NB4 (cell line): Measurements from ENCODE around the gene PRUNE2.
A peak's percentile ranks its signal among the peaks of the same experiment; 100 is the strongest.

Experiments used
- DNase-seq: peaks from one replicate; pipeline ENCODE4 v3.0.0; 2010; ENCODE audit warnings: low read depth
- H3K4me3 ChIP-seq: one replicate; pipeline ENCODE4 v1.5.1; 2011; ENCODE audit warnings: mild to moderate bottlenecking, low read depth, low read length, moderate library complexity
- MYC ChIP-seq: IDR thresholded peaks from 2 replicates; pipeline ENCODE4 v1.6.1; 2011; ENCODE audit warnings: low read depth, low read length
- POLR2A ChIP-seq: IDR thresholded peaks from 2 replicates; pipeline ENCODE4 v1.6.1; 2011; ENCODE audit warnings: mild to moderate bottlenecking; ENCODE audit not compliant: insufficient read length; ENCODE audit errors: extremely low read depth
- TF ChIP-seq, protein P1 (sequence below): IDR thresholded peaks from one replicate; pipeline ENCODE4 v1.5.1; 2012; ENCODE audit warnings: low read depth, low read length
- TF ChIP-seq, protein P2 (sequence below): IDR thresholded peaks from 2 replicates; pipeline ENCODE4 v1.6.1; 2011; ENCODE audit warnings: low read depth, low read length

Gene PRUNE2

DNA sequence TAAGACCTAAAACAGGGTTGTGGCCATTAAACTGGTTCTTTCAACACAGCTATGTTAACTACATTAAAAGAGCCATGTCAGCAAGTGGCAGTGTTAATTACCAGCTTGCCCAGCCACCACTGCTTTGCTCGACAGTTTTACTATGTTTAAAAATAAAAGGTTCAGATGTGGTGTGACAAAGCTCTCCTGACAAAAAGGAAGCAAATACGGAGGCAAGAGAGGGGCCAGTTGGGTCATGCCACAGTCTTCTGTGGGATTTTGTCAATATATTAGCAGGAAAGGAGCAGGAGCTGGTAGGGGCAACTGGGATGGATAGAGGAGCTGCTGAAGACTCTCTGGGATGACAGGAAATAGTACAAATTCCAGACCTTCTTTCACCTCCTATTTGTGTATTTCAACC is 255.2 kb downstream of the PRUNE2 start:
- H3K4me3 ChIP-seq, result peak overlapping the region; percentile 60
- DNase-seq, result peak; percentile 70
- no peak for TF ChIP-seq POLR2A
- TF ChIP-seq, protein P1, sequence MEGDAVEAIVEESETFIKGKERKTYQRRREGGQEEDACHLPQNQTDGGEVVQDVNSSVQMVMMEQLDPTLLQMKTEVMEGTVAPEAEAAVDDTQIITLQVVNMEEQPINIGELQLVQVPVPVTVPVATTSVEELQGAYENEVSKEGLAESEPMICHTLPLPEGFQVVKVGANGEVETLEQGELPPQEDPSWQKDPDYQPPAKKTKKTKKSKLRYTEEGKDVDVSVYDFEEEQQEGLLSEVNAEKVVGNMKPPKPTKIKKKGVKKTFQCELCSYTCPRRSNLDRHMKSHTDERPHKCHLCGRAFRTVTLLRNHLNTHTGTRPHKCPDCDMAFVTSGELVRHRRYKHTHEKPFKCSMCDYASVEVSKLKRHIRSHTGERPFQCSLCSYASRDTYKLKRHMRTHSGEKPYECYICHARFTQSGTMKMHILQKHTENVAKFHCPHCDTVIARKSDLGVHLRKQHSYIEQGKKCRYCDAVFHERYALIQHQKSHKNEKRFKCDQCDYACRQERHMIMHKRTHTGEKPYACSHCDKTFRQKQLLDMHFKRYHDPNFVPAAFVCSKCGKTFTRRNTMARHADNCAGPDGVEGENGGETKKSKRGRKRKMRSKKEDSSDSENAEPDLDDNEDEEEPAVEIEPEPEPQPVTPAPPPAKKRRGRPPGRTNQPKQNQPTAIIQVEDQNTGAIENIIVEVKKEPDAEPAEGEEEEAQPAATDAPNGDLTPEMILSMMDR, result no peak
- TF ChIP-seq, protein P2, sequence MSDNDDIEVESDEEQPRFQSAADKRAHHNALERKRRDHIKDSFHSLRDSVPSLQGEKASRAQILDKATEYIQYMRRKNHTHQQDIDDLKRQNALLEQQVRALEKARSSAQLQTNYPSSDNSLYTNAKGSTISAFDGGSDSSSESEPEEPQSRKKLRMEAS, result no peak

DNA sequence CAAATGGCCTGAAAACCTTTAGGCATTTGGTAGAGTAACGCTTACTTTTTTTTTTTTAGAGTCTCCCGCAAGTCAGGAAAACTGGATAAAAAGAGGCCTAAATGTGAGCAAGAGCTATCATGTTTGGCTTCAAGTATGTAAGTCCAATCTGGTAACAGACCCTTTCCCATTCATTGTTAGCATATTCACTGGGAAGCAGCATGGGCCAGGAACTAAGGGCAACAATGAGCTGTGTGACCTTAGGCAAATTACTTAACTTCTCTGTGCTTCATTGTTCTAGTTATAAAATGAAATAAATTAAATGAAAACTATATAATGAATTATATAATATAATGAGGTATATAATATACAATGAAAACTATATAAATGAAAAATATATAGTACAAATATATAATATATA is 256.0 kb downstream of the PRUNE2 start:
- H3K4me3 ChIP-seq, result no peak overlapping the region
- DNase-seq, result no peak
- no peak for TF ChIP-seq MYC
- TF ChIP-seq, protein P1, result no peak
- no peak for TF ChIP-seq POLR2A
- TF ChIP-seq, protein P2, result no peak

DNA sequence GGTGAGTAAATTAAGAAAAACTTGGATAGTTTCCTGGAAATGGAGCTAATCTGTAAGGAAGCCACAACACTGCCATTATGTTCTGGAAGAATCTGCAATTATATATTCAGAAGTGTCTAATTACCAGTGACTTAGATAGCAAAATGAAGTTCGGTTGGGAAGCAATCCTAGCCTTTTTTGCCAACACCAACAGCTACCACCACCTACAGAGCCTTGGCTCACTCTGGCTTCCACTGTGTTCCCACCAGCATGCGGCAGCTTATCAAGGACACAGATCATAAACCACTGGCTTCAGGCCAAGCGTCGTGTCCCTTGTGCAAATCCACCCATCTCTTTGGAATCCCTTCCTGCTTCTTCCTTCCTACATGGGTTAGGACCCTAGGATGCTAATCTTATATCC is 259.7 kb downstream of the PRUNE2 start:
- no peak overlapping the region for H3K4me3 ChIP-seq
- TF ChIP-seq POLR2A (no peak), MYC (no peak)
- TF ChIP-seq, protein P2, result no peak
- TF ChIP-seq, protein P1, result no peak
- DNase-seq, result no peak

DNA sequence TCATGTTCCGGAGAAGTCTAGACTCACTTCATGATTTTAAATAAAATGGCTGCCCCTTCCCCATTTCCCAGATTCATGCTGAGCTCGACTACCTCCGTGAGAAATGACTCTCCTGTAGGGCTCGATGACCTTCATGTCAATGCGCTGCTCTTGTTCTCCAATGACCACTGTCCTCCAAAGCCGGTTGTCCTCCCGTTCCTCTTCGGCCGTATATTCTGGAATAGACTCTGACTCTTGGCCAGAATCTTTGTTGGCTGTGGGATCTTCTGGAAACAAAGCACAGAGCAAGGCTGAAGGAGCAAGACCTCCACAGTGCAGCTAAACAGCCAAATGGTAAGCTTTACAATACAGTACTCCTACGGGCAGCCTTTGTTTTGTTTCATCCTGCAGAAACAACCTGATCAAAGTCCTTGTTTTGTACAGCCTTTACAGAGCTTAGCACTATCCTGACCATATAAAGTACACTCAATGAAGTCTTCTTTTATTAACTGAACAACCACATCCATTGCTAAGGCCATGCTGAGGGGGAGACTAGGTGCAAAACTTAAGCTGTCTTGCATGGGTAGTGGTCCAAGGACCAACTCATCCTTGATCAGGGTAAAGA is 261.2 kb downstream of the PRUNE2 start:
- no peak for DNase-seq
- no peak overlapping the region for H3K4me3 ChIP-seq
- TF ChIP-seq, protein P1, result no peak
- TF ChIP-seq MYC (no peak), POLR2A (no peak)
- TF ChIP-seq, protein P2, result no peak

DNA sequence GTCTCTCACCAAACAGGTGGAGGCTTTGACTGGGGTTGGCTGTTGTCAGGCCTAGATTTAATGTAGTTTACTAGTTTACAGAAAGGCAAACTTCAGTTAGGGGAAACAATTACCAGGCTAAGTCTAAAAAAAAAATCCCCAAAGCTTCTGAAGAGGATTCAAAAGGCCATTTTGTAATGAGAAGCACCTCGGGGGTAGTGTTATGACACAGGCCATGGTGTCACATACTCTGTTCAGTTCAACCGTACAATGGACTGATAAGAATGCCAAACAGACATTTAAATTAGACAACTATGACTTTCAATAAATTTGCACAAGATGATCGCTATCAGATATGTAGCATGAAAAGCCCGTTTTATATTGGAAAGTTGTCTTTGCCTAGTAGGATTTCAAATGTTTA is 261.7 kb downstream of the PRUNE2 start:
- H3K4me3 ChIP-seq, result no peak overlapping the region
- DNase-seq, result no peak
- TF ChIP-seq POLR2A (no peak), MYC (no peak)
- TF ChIP-seq, protein P1, result no peak
- TF ChIP-seq, protein P2, result no peak
